GM23338 (cell line): ENCODE measurements around the gene UPF1.

Experiments used
- CREB1 ChIP-seq: fragments of 250-450 bp; sonication (Bioruptor Pico); IDR thresholded peaks from 2 replicates; pipeline ENCODE4 v1.5.0; 2020; ENCODE audit warnings: low read depth, mild to moderate bottlenecking, moderate library complexity
- ETS1 ChIP-seq: IDR thresholded peaks from 2 replicates; pipeline ENCODE4 v1.6.1; 2016; ENCODE audit warnings: antibody characterized with exemption
- EZH2 ChIP-seq: fragments of 200-600 bp; sonication (generic); IDR thresholded peaks from one replicate; pipeline ENCODE4 v1.8.0; 2017; ENCODE audit warnings: antibody characterized with exemption, mild to moderate bottlenecking, low read depth; ENCODE audit not compliant: unreplicated experiment
- EZH2phosphoT487 ChIP-seq: fragments of 200-600 bp; sonication (generic); IDR thresholded peaks from one replicate; pipeline ENCODE4 v1.8.1; 2018; ENCODE audit warnings: antibody characterized with exemption; ENCODE audit not compliant: unreplicated experiment
- JUNB ChIP-seq: IDR thresholded peaks from one replicate; pipeline ENCODE4 v1.6.1; 2016; ENCODE audit warnings: antibody characterized with exemption; ENCODE audit not compliant: unreplicated experiment
- POLR2AphosphoS5 ChIP-seq: IDR thresholded peaks from 2 replicates; pipeline ENCODE4 v1.6.1; 2016; ENCODE audit warnings: antibody characterized with exemption, low read depth
- STAT1 ChIP-seq: IDR thresholded peaks from one replicate; pipeline ENCODE4 v1.6.1; 2016; ENCODE audit warnings: antibody characterized with exemption; ENCODE audit not compliant: unreplicated experiment
- ZNF331 ChIP-seq: fragments of 250-450 bp; sonication (Bioruptor Pico); IDR thresholded peaks from 2 replicates; pipeline ENCODE4 v1.5.0; 2020; ENCODE audit warnings: low read depth, mild to moderate bottlenecking, moderate library complexity
- TF ChIP-seq, protein P1 (sequence below), 2 experiments: fragments of 200-600 bp in 1 of 2; sonication (generic) in 1 of 2; conservative IDR thresholded peaks; 2 replicates each; pipeline versions ENCODE4 v1.5.1 to v1.6.1; 2016 to 2017; ENCODE audit warnings: antibody characterized with exemption in 2 of 2, low read depth in 2 of 2, mild to moderate bottlenecking in 2 of 2, moderate library complexity in 1 of 2
- TF ChIP-seq, protein P2 (sequence below): IDR thresholded peaks from one replicate; pipeline ENCODE4 v1.6.1; 2018; ENCODE audit warnings: antibody characterized with exemption; ENCODE audit not compliant: unreplicated experiment

DNA sequence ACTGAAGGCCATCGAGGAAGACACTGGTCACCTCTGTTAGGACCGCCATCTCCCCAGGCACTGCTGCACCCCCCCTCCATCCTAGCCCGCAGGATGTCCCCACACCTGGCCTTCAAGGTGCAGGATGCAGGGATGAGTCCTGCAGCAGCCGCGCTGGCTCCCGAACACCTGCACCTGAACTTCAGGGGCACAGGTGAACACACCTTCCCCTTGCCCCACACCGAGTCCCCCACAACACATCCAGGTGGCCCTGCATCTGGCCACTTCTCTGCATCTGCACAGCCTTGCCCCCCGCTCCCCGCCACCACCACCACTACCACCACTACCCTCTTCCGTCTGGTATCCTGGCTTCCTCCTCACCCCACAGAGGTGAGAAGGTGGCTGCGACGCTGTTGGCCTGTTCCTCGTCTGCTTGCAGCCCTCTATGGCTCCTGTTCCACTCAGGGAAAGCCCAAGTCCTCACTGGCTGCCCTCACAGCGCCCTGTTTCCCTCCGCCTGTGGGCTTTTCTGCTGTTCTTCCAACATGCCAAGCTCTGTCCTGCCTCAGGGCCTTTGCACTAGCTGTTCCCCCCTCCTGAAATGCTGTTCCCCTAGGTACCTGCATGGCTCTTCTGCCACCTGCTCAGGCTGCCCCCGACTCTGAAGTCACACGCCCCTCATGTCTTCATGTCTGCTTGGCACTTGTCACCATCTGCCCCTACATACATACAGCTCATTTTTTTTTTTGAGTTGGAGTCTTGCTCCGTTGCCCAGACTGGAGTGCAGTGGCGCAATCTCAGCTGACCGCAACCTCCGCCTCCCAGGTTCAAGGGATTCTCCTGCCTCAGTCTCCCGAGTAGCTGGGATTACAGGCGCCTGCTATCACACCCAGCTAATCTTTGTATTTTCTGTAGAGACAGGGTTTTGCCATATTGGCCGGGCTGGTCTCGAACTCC is 65.6 kb downstream of the UPF1 start:
- no peak for TF ChIP-seq POLR2AphosphoS5
- TF ChIP-seq, protein P1, sequence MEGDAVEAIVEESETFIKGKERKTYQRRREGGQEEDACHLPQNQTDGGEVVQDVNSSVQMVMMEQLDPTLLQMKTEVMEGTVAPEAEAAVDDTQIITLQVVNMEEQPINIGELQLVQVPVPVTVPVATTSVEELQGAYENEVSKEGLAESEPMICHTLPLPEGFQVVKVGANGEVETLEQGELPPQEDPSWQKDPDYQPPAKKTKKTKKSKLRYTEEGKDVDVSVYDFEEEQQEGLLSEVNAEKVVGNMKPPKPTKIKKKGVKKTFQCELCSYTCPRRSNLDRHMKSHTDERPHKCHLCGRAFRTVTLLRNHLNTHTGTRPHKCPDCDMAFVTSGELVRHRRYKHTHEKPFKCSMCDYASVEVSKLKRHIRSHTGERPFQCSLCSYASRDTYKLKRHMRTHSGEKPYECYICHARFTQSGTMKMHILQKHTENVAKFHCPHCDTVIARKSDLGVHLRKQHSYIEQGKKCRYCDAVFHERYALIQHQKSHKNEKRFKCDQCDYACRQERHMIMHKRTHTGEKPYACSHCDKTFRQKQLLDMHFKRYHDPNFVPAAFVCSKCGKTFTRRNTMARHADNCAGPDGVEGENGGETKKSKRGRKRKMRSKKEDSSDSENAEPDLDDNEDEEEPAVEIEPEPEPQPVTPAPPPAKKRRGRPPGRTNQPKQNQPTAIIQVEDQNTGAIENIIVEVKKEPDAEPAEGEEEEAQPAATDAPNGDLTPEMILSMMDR (conservative IDR thresholded peaks at IDR 0.05; ENCODE audit: low read depth in 2 of 2) = no peak
- TF ChIP-seq, protein P2, sequence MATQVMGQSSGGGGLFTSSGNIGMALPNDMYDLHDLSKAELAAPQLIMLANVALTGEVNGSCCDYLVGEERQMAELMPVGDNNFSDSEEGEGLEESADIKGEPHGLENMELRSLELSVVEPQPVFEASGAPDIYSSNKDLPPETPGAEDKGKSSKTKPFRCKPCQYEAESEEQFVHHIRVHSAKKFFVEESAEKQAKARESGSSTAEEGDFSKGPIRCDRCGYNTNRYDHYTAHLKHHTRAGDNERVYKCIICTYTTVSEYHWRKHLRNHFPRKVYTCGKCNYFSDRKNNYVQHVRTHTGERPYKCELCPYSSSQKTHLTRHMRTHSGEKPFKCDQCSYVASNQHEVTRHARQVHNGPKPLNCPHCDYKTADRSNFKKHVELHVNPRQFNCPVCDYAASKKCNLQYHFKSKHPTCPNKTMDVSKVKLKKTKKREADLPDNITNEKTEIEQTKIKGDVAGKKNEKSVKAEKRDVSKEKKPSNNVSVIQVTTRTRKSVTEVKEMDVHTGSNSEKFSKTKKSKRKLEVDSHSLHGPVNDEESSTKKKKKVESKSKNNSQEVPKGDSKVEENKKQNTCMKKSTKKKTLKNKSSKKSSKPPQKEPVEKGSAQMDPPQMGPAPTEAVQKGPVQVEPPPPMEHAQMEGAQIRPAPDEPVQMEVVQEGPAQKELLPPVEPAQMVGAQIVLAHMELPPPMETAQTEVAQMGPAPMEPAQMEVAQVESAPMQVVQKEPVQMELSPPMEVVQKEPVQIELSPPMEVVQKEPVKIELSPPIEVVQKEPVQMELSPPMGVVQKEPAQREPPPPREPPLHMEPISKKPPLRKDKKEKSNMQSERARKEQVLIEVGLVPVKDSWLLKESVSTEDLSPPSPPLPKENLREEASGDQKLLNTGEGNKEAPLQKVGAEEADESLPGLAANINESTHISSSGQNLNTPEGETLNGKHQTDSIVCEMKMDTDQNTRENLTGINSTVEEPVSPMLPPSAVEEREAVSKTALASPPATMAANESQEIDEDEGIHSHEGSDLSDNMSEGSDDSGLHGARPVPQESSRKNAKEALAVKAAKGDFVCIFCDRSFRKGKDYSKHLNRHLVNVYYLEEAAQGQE = no peak
- no peak for TF ChIP-seq EZH2phosphoT487
- TF ChIP-seq JUNB = no peak
- TF ChIP-seq EZH2 = no peak
- no peak for TF ChIP-seq CREB1 (CRISPR knock-in tag)
- no peak for TF ChIP-seq ZNF331
- TF ChIP-seq ETS1 = no peak
- no peak for TF ChIP-seq STAT1
